SK-N-SH (cell line): Measurements from ENCODE around the gene ADISSP. TPM values are rescaled to one million over a fixed set of nuclear protein-coding genes. Genes with fewer than 3 reads are reported as not detected.

Experiments used
- CTCF ChIA-PET: fragments of 300-600, 350-600 bp; formaldehyde crosslinking; extraction: SDS; loops from one replicate; lab custom pipeline; 2021; lab: Yijun Ruan, JAX
- POLR2A ChIA-PET: fragments of 350-600 bp; sonication (Branson Sonifier 250); formaldehyde crosslinking; extraction: SDS; loops from one replicate; lab custom pipeline; 2020; ENCODE audit warnings: antibody characterized with exemption, inconsistent platforms; lab: Yijun Ruan, JAX
- DNase-seq: peaks from one replicate; pipeline ENCODE4 v3.0.0; 2012
- H2AFZ ChIP-seq: fragments of 200-600 bp; sonication (generic); 2 replicates; pipeline ENCODE4 v1.8.1; 2016; ENCODE audit warnings: antibody characterized with exemption, mild to moderate bottlenecking, low read depth
- H3F3A ChIP-seq: fragments of 200-600 bp; sonication (generic); replicated peaks from 2 replicates; pipeline ENCODE3; 2016; ENCODE audit warnings: antibody characterized with exemption, mild to moderate bottlenecking; ENCODE audit not compliant: insufficient read depth
- H3K27ac ChIP-seq, 2 experiments: fragments of 200-500 bp in 1 of 2; fragments of 200-600 bp in 1 of 2; sonication (Bioruptor generic) in 1 of 2; sonication (generic), shearing (Covaris generic) in 1 of 2; 2 replicates each; pipeline versions ENCODE4 v1.5.1 to v1.6.1; 2014 to 2016; ENCODE audit warnings: low read depth in 2 of 2, inconsistent platforms in 1 of 2, low read length in 1 of 2, mild to moderate bottlenecking in 1 of 2, mixed read lengths in 1 of 2
- H3K27me3 ChIP-seq: fragments of 200-600 bp; sonication (generic), shearing (Covaris generic); 2 replicates; pipeline ENCODE4 v1.6.1; 2016; ENCODE audit warnings: mixed run types; ENCODE audit not compliant: insufficient read depth
- H3K36me3 ChIP-seq, 2 experiments: fragments of 200-500 bp in 1 of 2; fragments of 200-600 bp in 1 of 2; sonication (Bioruptor generic) in 1 of 2; sonication (generic) in 1 of 2; replicated peaks in 1 of 2; 2 replicates each; pipeline versions ENCODE3 to v1.5.1; 2014 to 2016; ENCODE audit warnings: low read length in 1 of 2, mild to moderate bottlenecking in 1 of 2; ENCODE audit not compliant: insufficient read depth in 2 of 2, control insufficient read depth in 1 of 2
- H3K4me1 ChIP-seq, 2 experiments: fragments of 200-500 bp in 1 of 2; fragments of 200-600 bp in 1 of 2; sonication (Bioruptor generic) in 1 of 2; sonication (generic), shearing (Covaris generic) in 1 of 2; 2 replicates each; pipeline versions ENCODE4 v1.5.1 to v1.6.1; 2014 to 2016; ENCODE audit warnings: low read depth in 1 of 2, low read length in 1 of 2, mixed run types in 1 of 2; ENCODE audit not compliant: insufficient read depth in 2 of 2, control insufficient read depth in 1 of 2
- H3K4me2 ChIP-seq: fragments of 200-600 bp; sonication (generic), shearing (Covaris generic); 2 replicates; pipeline ENCODE4 v1.6.1; 2017; ENCODE audit warnings: mixed run types
- H3K4me3 ChIP-seq, 2 experiments: fragments of 200-500 bp in 1 of 2; fragments of 200-600 bp in 1 of 2; sonication (Bioruptor generic) in 1 of 2; sonication (generic), shearing (Covaris generic) in 1 of 2; 2 replicates each; pipeline versions ENCODE4 v1.5.1 to v1.8.1; 2014 to 2016; ENCODE audit warnings: low read depth in 2 of 2, inconsistent platforms in 1 of 2, low read length in 1 of 2, mild to moderate bottlenecking in 1 of 2, mixed read lengths in 1 of 2, moderate library complexity in 1 of 2
- H3K79me2 ChIP-seq: fragments of 200-600 bp; sonication (generic); 2 replicates; pipeline ENCODE4 v1.8.1; 2017; ENCODE audit warnings: mild to moderate bottlenecking; ENCODE audit not compliant: insufficient read depth
- H3K9ac ChIP-seq: fragments of 200-600 bp; sonication (generic); 2 replicates; pipeline ENCODE4 v1.6.1; 2017; ENCODE audit warnings: mixed run types
- H3K9me2 ChIP-seq: fragments of 200-600 bp; sonication (generic); 2 replicates; pipeline ENCODE4 v1.6.1; 2017; ENCODE audit warnings: mixed run types
- H3K9me3 ChIP-seq: fragments of 200-600 bp; sonication (generic); 2 replicates; pipeline ENCODE4 v1.6.1; 2017; ENCODE audit warnings: mixed run types, mild to moderate bottlenecking, moderate library complexity
- H4K20me1 ChIP-seq: fragments of 200-600 bp; sonication (generic); 2 replicates; pipeline ENCODE4 v1.6.1; 2017; ENCODE audit warnings: mild to moderate bottlenecking, mixed run types; ENCODE audit not compliant: insufficient read depth
- ELF1 ChIP-seq: IDR thresholded peaks from 2 replicates; pipeline ENCODE4 v1.4.0; 2012
- MXI1 ChIP-seq: IDR thresholded peaks from 2 replicates; pipeline ENCODE4 v1.6.1; 2012; ENCODE audit warnings: mild to moderate bottlenecking, low read depth, low read length, improper control_type of control experiment
- REST ChIP-seq: IDR thresholded peaks from 2 replicates; pipeline ENCODE4 v1.6.1; 2012; ENCODE audit warnings: mild to moderate bottlenecking, low read depth, low read length, moderate library complexity
- USF2 ChIP-seq: fragments of 150-350 bp; IDR thresholded peaks from 2 replicates; pipeline ENCODE4 v1.6.1; 2017; ENCODE audit warnings: antibody characterized with exemption, low read length, low read depth, borderline replicate concordance
- WGBS: methylation state at CpG from one replicate; pipeline ENCODE4 v1.1.6; 2017; ENCODE audit warnings: low lambda C conversion rate; 5-methylcytosine and 5-hydroxymethylcytosine counted together
- polyA plus RNA-seq, 3 experiments: library from polyadenylated mRNA; depleted of rRNA; stranded (reverse); fragments of >200 nt; gene quantifications; 2 replicates each; pipeline ENCODE4 v1.2.3, GENCODE V29; 2012

ADISSP gene
- polyA plus RNA-seq, 1 of the 3 experiments (the other 2 are of a cell fraction), result 73.9 TPM

- Histone ChIP-seq H3K79me2 (no peaks in the 10 kb centered on the region), H3K4me1 (peaks cover 0 to 22% of the 10 kb centered on the region in 2 experiments; a peak in 1 of 4 replicates)
- no peak for DNase-seq
- no peak for TF ChIP-seq MXI1
- TF ChIP-seq REST, result no peak
- TF ChIP-seq, all 33 proteins: peak for 0
- 59% methylated on average over 6 of the region's 7 CpGs for WGBS
- H3K9me3 ChIP-seq, result no peaks in the 10 kb centered on the region
- POLR2A ChIA-PET, result interaction anchor here (1.2 kb wide), 2 partner anchors 10 to 28 kb away, joined by 3 to 4 read pairs; partner anchors contain the start of gene ADISSP
- H3K9me2 ChIP-seq, result no peaks in the 10 kb centered on the region
- H4K20me1 ChIP-seq, result no peaks in the 10 kb centered on the region
- CTCF ChIA-PET, result interaction anchor here (1.6 to 3.5 kb wide), 4 partner anchors 11 to 64 kb away, joined by 6 to 25 read pairs (median 7); no protein-coding TSS in a partner anchor
- H3F3A ChIP-seq, result no peaks in the 10 kb centered on the region
- H3K9ac ChIP-seq, result no peak overlapping the region
- H3K27ac ChIP-seq, result no peak overlapping the region; a peak in 1 of 4 replicates
- H3K36me3 ChIP-seq, result no peaks in the 10 kb centered on the region
- H3K27me3 ChIP-seq, result no peaks in the 10 kb centered on the region
- no peak overlapping the region for H3K4me3 ChIP-seq
- no peak overlapping the region for H2AFZ ChIP-seq
- no peak overlapping the region for H3K4me2 ChIP-seq
Observed at GRCh38 chr20:3739926-3740451, 27.6 kb downstream of the ADISSP start.

GRCh38 chr20:3739054-3739925, 28.3 kb downstream of the ADISSP start:
- CTCF ChIA-PET, result interaction anchor here (1.6 to 3.5 kb wide), 3 partner anchors 11 to 28 kb away, joined by 6 to 25 read pairs (median 8); no protein-coding TSS in a partner anchor
- no peak overlapping the region for H3K4me3 ChIP-seq
- H3K27ac ChIP-seq, result no peak overlapping the region; a peak in 1 of 4 replicates
- no peaks in the 10 kb centered on the region for H3K36me3 ChIP-seq
- no peak for TF ChIP-seq USF2
- no peak for TF ChIP-seq ELF1
- H3K9me3 ChIP-seq, result no peaks in the 10 kb centered on the region
- POLR2A ChIA-PET, result interaction anchor here (1.2 kb wide), 2 partner anchors 10 to 28 kb away, joined by 3 to 4 read pairs; partner anchors contain the start of gene ADISSP
- DNase-seq, result no peak
- no peaks in the 10 kb centered on the region for H3K27me3 ChIP-seq
- H4K20me1 ChIP-seq, result no peaks in the 10 kb centered on the region
- 79% methylated on average over 14 of the region's 19 CpGs for WGBS
- no peaks in the 10 kb centered on the region for H3K79me2 ChIP-seq
- no peak overlapping the region for H2AFZ ChIP-seq
- peaks cover 0 to 22% of the 10 kb centered on the region in 2 experiments; a peak in 1 of 4 replicates for H3K4me1 ChIP-seq
- H3K4me2 ChIP-seq, result no peak overlapping the region
- no peaks in the 10 kb centered on the region for H3F3A ChIP-seq
- H3K9me2 ChIP-seq, result no peaks in the 10 kb centered on the region
- no peak overlapping the region for H3K9ac ChIP-seq
